ENCODE measurements around the gene MTRR. TPM values are rescaled to one million over a fixed set of nuclear protein-coding genes. Genes with fewer than 3 reads are reported as not detected.

The MTRR gene
- total and polyA plus RNA-seq, 2 of the 4 experiments (the other 2 are of a cell fraction), result 33.2 to 33.5 TPM

DNA sequence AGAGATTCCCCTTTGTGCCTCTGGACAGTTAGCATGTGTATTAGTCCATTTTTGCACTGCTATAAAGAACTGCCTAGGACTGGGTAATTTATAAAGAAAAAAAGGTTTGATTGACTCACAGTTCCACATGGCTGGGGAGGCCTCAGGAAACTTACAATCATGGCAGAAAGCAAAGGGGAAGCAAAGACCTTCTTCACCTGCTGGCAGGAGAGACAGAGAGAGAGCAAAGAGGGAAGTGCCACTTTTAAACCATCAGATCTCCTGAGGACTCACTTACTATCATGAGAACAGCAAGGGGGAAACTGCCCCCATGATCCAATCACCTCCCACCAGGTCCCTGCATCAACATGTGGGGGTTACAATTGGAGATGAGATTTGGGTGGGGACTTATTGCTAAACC is 24.0 kb upstream of the MTRR start:
- in situ Hi-C loops (cut with MboI; ENCODE audit: low sequenced_read_pairs) (no loop called here), dilution Hi-C loops (cut with HindIII; ENCODE audit: low sequenced_read_pairs, unreplicated experiment) (no loop called here)
- H3K4me3 ChIP-seq (ENCODE audit: insufficient read depth, low read depth, low read length), result no peak overlapping the region

More for the DNA sequence above, 24.0 kb upstream of the MTRR start:
- Histone ChIP-seq H4K20me1 (ENCODE audit: insufficient read depth, low read length) (no peaks in the 10 kb centered on the region), H2BK15ac (ENCODE audit: low read depth, low read length) (no peak overlapping the region), H3K4me1 (ENCODE audit: control insufficient read depth, insufficient read depth, low read length) (no peaks in the 10 kb centered on the region), H2AFZ (replicated peaks; ENCODE audit: low read length, poor library complexity) (no peak overlapping the region), H3K9ac (ENCODE audit: low read depth, low read length) (no peak overlapping the region), H4K91ac (ENCODE audit: insufficient read depth, low read depth, low read length) (no peak overlapping the region), H3K27ac (ENCODE audit: insufficient read depth, low read length) (no peak overlapping the region), H3K36me3 (ENCODE audit: control insufficient read depth, insufficient read depth, low read length) (no peaks in the 10 kb centered on the region), H4K5ac (ENCODE audit: low read depth, low read length) (no peak overlapping the region), H2BK120ac (ENCODE audit: low read depth, low read length) (no peak overlapping the region), H2BK5ac (ENCODE audit: low read depth, low read length, poor library complexity, severe bottlenecking) (no peak overlapping the region), H3K4me2 (ENCODE audit: low read depth, low read length) (no peak overlapping the region), H2AK9ac (replicated peaks; ENCODE audit: low read depth, low read length, poor library complexity) (no peak overlapping the region), H3K9me1 (ENCODE audit: insufficient read depth, low read length) (no peaks in the 10 kb centered on the region), H4K8ac (ENCODE audit: low read depth in 2 of 2, low read length in 2 of 2) (no peak overlapping the region), H3K23ac (ENCODE audit: low read depth, low read length) (no peak overlapping the region), H3K56ac (ENCODE audit: extremely low read depth, insufficient read depth, low read length) (no peak overlapping the region), H3K9me3 (ENCODE audit: control insufficient read depth, insufficient read depth, low read length) (no peaks in the 10 kb centered on the region), H3K27me3 (ENCODE audit: control insufficient read depth, insufficient read depth, low read length) (peaks cover 25% of the 10 kb centered on the region), H3K18ac (ENCODE audit: low read depth, low read length) (no peak overlapping the region), H3K14ac (replicated peaks; ENCODE audit: low read depth, low read length) (no peak overlapping the region), H3K79me1 (ENCODE audit: low read depth in 1 of 2, low read length in 2 of 2) (no peaks in the 10 kb centered on the region), H3K4ac (ENCODE audit: low read depth, low read length) (no peak overlapping the region), H2BK20ac (ENCODE audit: low read depth, low read length) (no peak overlapping the region), H2AK5ac (ENCODE audit: low read depth, low read length) (no peak overlapping the region)
- DNase-seq, result no peak
- no TSS peak for BruUV-seq (replicated peaks)
- intact Hi-C loops (cut with micrococcal nuclease), result no loop called here
- POLR2A ChIA-PET (ENCODE audit: unreplicated experiment), result no interaction called here
- TF ChIP-seq POLR2A (IDR thresholded peaks at IDR 0.05; ENCODE audit: low read depth, low read length) (no peak), FOS (IDR thresholded peaks at IDR 0.05; ENCODE audit: low read depth, low read length) (no peak), MAZ (IDR thresholded peaks at IDR 0.05; ENCODE audit: borderline replicate concordance, low read depth, low read length) (no peak), SMC3 (IDR thresholded peaks at IDR 0.05; ENCODE audit: low read depth, low read length) (no peak), RFX5 (IDR thresholded peaks at IDR 0.05; ENCODE audit: low read depth, low read length) (no peak), MXI1 (IDR thresholded peaks at IDR 0.05; ENCODE audit: borderline replicate concordance, low read depth, low read length) (no peak), CHD1 (IDR thresholded peaks at IDR 0.05; ENCODE audit: low read depth, low read length) (no peak), NFE2L2 (IDR thresholded peaks at IDR 0.05; ENCODE audit: low read depth, low read length) (no peak)
- TF ChIP-seq, protein P1, sequence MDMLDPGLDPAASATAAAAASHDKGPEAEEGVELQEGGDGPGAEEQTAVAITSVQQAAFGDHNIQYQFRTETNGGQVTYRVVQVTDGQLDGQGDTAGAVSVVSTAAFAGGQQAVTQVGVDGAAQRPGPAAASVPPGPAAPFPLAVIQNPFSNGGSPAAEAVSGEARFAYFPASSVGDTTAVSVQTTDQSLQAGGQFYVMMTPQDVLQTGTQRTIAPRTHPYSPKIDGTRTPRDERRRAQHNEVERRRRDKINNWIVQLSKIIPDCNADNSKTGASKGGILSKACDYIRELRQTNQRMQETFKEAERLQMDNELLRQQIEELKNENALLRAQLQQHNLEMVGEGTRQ (IDR thresholded peaks at IDR 0.05; ENCODE audit: low read depth, low read length), result no peak
- TF ChIP-seq, protein P2, sequence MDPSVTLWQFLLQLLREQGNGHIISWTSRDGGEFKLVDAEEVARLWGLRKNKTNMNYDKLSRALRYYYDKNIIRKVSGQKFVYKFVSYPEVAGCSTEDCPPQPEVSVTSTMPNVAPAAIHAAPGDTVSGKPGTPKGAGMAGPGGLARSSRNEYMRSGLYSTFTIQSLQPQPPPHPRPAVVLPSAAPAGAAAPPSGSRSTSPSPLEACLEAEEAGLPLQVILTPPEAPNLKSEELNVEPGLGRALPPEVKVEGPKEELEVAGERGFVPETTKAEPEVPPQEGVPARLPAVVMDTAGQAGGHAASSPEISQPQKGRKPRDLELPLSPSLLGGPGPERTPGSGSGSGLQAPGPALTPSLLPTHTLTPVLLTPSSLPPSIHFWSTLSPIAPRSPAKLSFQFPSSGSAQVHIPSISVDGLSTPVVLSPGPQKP (IDR thresholded peaks at IDR 0.05; ENCODE audit: borderline replicate concordance, low read depth, low read length), result no peak
- no peak for ATAC-seq (ENCODE audit: low read depth)
- CTCF ChIA-PET, result no interaction called here
